ENCODE data around the gene RAD51D. TPM values are rescaled to one million over a fixed set of nuclear protein-coding genes. Genes with fewer than 3 reads are reported as not detected.

Gene RAD51D
- total RNA-seq, 1 donor from 2014 or later: 11.1 TPM

GRCh38 chr17:35089586-35090296 lies 29.9 kb downstream of the RAD51D start:
- TF ChIP-seq CTCF (IDR thresholded peaks at IDR 0.05): peak; percentile 70
- peak overlapping the region; percentile 76 for H3K27ac Mint-ChIP-seq (ENCODE audit: unreplicated experiment)
- no peaks in the 10 kb centered on the region for H3K9me3 Mint-ChIP-seq (ENCODE audit: low read depth)
- no peak for DNase-seq (ENCODE audit: low spot score)
- peak overlapping the region; percentile 66 for H3K4me3 Mint-ChIP-seq (ENCODE audit: unreplicated experiment)
- no peaks in the 10 kb centered on the region for H3K27me3 Mint-ChIP-seq (ENCODE audit: low read depth)
- peaks cover 30% of the 10 kb centered on the region for H3K4me1 Mint-ChIP-seq (ENCODE audit: low read depth)
- H3K36me3 Mint-ChIP-seq (ENCODE audit: low read depth): no peaks in the 10 kb centered on the region

- TF ChIP-seq CTCF (IDR thresholded peaks at IDR 0.05): peak; percentile 89
- peaks cover 30% of the 10 kb centered on the region for H3K4me1 Mint-ChIP-seq (ENCODE audit: low read depth)
- H3K27me3 Mint-ChIP-seq (ENCODE audit: low read depth): no peaks in the 10 kb centered on the region
- no peak for DNase-seq (ENCODE audit: low spot score)
- no peaks in the 10 kb centered on the region for H3K9me3 Mint-ChIP-seq (ENCODE audit: low read depth)
- peak overlapping the region; percentile 94 for H3K4me3 Mint-ChIP-seq (ENCODE audit: unreplicated experiment)
- no peaks in the 10 kb centered on the region for H3K36me3 Mint-ChIP-seq (ENCODE audit: low read depth)
- peak overlapping the region; percentile 96 for H3K27ac Mint-ChIP-seq (ENCODE audit: unreplicated experiment)
Observed at GRCh38 chr17:35088881-35089585, 30.6 kb downstream of the RAD51D start.

- Mint-ChIP-seq H3K4me1 (ENCODE audit: low read depth) (peaks cover 30% of the 10 kb centered on the region), H3K9me3 (ENCODE audit: low read depth) (no peaks in the 10 kb centered on the region), H3K27ac (ENCODE audit: unreplicated experiment) (peak overlapping the region; percentile 96), H3K36me3 (ENCODE audit: low read depth) (no peaks in the 10 kb centered on the region), H3K4me3 (ENCODE audit: unreplicated experiment) (peak overlapping the region; percentile 94), H3K27me3 (ENCODE audit: low read depth) (no peaks in the 10 kb centered on the region)
- peak; percentile 40 for TF ChIP-seq CTCF (IDR thresholded peaks at IDR 0.05)
- DNase-seq (ENCODE audit: low spot score): no peak
Observed at GRCh38 chr17:35088356-35088880, 31.2 kb downstream of the RAD51D start.

GRCh38 chr17:35087731-35088355 lies 31.8 kb downstream of the RAD51D start:
- no peaks in the 10 kb centered on the region for H3K36me3 Mint-ChIP-seq (ENCODE audit: low read depth)

More at GRCh38 chr17:35087731-35088355, 31.8 kb downstream of the RAD51D start:
- peak overlapping the region; percentile 94 for H3K4me3 Mint-ChIP-seq (ENCODE audit: unreplicated experiment)
- no peaks in the 10 kb centered on the region for H3K27me3 Mint-ChIP-seq (ENCODE audit: low read depth)
- peaks cover 35% of the 10 kb centered on the region for H3K4me1 Mint-ChIP-seq (ENCODE audit: low read depth)
- peak overlapping the region; percentile 96 for H3K27ac Mint-ChIP-seq (ENCODE audit: unreplicated experiment)
- DNase-seq (ENCODE audit: low spot score): no peak
- no peak for TF ChIP-seq CTCF (IDR thresholded peaks at IDR 0.05)
- no peaks in the 10 kb centered on the region for H3K9me3 Mint-ChIP-seq (ENCODE audit: low read depth)
